ENCODE measurements around the gene CNP.

DNA sequence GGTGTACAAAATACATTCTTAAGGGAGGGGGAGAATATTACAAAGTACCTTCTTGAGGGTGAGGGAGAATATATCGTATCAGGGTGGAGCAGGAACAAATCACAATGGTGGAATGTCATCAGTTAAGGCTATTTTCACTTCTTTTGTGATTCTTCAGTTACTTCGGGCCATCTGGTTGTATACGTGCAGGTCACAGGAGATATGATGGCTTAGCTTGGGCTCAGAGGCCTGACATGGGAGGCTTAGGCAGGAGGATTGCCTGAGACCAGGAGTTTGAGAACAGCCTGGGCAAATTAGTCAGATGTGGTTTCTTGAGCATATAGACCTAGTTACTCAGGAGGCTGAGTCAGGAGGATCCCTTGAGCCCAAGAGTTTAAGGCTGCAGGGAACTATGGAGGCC, 23.1 kb upstream of the CNP start:
- TF ChIP-seq POLR2A (IDR thresholded peaks at IDR 0.05) (no peak), CTCF (IDR thresholded peaks at IDR 0.05) (no peak)

Data from Peyer's patch (tissue), 4 donors.